GM18858 (cell line): ENCODE measurements around the gene SLC51B.
"Not testable (repeated sequence)": the region's sequence is repeated elsewhere in the genome, so short reads cannot be mapped to it uniquely, and the experiment has no call there.

Experiments used
- ATAC-seq: cut with Tn5 transposase; IDR thresholded peaks from one replicate; pipeline ENCODE4 v1.9.1; 2021; ENCODE audit not compliant: unreplicated experiment

Gene SLC51B

GRCh38 chr15:65044724-65045481 lies at the start of gene SLC51B:
TSS of gene SLC51B (plus strand) at chr15:65045387. CDS start at chr15:65050005, 4,618 bp downstream.
- ATAC-seq = no peak

DNA sequence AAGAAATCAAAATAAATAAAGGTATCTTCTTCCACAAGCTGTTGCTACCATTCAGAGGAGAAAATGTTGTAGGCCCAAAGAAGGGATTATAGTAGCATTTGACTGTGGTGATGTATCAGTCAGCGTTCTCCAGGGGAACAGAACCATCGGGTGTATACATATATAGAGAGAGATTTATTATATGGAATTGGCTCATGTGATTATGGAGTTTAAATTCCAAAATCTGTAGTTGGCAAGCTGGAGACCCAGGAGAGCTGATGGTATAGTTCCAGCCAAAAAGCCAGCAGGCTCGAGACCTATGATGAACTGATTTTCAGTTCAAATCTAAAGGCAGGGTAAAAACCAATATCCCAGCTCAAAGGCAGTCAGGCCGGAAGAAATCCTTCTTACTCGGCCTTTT lies 48.1 kb upstream of the SLC51B start:
- no peak for ATAC-seq

DNA sequence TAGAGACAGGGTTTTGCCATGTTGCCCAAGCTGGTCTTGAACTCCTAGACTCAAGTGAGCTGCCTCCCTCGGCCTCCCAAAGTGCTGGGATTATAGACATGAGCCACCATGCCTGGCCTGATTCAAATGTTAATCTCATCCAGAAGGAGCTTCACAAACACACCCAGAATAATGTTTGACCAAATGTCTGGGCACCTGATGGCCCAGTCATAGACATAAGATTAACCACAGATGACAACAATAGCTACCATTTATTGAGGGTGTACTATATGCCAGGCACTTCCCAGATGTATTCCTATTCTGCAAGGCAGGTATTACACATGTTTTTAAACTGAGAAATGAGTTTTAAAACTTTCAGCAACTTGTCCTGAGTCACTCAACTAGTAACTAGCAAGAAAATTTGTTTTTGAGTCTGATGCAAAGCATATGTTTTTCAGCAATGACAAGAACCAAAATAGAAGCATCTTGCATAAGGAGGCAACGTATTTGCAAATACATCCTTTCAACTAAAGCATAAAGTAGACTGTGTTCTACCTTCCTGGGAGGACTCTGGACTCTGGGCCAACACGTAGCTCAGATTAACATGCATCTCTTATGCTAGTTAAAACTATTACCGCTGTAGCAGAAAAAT lies 47.3 kb upstream of the SLC51B start:
- no peak for ATAC-seq

DNA sequence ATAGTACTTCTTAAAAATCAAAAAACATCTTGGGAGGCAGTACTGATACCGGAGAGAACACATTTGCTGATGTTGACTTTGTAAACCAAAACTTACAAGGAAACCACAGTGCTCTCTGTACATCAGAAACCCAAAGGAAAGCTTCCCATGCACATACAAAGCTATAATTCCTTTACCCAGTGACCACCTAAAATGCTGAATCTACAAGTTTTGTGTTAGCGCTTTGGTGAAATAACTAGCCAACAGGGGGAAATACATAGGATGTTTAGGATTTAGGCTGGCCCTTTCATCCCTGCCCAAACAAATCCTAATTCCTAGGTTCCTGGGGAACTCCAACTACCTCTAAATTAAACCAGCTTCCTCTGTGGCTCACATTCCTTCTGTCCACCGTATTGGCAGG lies 40.2 kb upstream of the SLC51B start:
- ATAC-seq = no peak

GRCh38 chr15:65006876-65007275 lies 38.3 kb upstream of the SLC51B start:
- no peak for ATAC-seq

GRCh38 chr15:65008983-65009382 lies 36.2 kb upstream of the SLC51B start:
- ATAC-seq = no peak

DNA sequence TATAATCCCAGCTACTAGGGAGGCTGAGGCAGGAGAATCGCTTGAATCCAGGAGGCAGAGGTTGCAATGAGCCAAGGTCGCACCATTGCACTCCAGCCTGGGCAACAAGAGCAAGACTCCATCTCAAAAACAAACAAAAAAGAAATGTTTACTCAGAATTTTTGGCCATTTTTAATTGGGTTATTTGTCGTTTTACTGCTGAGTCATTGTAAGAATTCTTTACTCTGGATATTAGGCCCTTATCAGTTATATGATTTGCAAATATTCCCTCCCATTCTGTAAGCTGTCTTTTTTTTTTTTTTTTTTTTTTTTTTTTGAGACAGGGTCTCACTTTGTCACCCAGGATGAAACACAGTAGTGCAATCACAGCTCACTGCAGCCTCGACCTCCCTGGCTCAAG lies 34.0 kb upstream of the SLC51B start:
- ATAC-seq = not testable (repeated sequence)

DNA sequence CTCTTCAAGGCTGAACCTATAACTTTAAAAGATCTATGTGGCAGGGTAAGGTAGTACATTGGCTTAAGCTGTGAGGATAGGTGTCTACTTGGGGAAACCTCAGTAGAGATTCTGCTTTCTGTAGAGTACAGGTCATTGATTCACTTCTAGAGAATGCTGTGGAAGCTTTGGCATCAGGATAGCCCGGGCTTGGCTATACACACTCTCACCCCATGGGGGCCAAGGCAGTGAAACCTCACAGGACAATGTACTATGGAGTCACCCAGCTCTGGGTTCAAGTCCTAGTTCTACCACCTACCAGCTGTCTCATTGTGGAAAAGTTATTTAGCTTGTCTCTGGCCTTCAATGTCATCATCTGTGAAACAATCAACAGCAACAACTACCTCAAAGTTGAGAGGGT lies 24.8 kb upstream of the SLC51B start:
- ATAC-seq = no peak

DNA sequence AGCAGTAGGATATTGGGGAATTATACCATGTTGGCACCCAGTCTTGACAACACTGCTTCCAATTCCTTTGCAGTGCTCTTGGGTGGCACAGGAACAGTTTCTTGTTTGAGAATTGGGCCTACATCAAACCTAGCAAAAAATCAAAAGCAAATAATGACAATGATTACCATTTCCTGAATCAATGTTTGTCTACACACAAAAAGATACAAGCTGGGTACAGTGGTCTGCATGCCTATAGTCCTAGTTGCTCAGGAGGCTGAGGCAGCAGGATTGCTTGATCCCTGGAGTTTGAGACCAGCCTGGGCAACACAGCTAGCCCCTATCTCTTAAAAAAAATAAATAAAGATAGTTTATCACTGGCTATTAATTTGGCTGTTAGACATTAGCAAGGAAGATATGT lies 23.7 kb upstream of the SLC51B start:
- no peak for ATAC-seq

DNA sequence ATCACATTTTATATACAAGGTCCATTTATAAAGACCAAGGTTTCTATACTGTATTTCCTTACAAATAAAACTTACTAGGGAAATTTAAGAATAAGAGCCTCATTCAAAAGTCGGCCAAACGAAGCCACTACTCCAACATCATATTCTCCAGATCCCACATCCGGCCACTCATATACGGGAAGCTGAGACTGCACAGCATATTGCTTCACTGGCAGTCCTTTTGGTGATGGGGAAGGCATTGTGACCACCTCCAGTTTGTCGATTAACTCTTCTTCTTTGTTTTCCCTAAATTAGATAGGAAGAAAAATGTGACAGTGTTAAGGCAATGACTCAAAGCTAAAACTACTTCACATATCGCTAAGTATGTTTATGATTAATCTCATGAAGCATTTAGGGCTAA lies 18.4 kb upstream of the SLC51B start:
- no peak for ATAC-seq

- ATAC-seq = no peak
Measured at GRCh38 chr15:65027593-65027992, 17.6 kb upstream of the SLC51B start.

DNA sequence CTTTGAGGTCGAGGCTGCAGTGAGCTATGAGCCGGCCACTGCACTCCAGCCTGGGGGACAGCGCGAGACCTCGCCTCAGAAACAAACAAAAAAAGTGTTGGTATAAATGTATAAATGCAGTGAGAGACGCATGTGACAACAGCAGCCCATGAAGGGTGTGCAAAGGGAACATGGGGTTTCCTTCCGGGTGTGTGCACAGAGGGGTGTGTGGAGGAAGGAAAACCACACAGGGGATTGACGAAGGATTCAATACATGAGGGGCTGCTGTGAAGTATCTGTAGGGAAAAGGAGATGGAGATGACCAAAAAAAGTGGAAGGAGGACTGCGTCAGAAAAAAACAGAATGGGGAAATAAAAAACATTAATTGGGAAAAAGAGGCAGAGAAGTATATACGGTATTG lies 16.8 kb upstream of the SLC51B start:
- ATAC-seq = no peak

- ATAC-seq = peak; percentile 49
Measured at GRCh38 chr15:65028921-65029735, 16.1 kb upstream of the SLC51B start, which contains the start of gene MTFMT. TSS of gene MTFMT (minus strand) at chr15:65029639. CDS start at chr15:65029613, 26 bp downstream.

DNA sequence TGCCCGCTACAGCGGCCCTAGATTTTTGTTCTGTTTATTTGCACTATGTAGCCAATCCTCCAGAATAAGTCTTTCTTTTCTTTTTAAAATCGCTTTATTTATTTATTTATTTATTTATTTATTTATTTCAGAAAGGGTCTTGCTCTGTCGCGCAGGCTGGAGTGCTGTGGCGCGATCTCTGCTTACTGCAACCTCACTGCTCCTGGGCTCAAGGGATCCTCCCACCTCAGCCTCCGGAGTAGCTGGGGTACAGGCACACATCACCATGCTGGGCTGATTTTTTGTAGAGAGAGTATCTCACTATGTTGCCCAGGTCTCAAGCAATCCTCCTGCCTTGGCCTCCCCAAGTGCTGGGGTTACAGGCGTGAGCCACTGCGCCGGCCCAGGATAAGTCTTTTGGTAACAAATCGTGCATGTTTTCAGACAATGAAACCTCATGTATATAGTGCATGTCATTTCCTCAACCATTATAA lies 15.4 kb upstream of the SLC51B start:
- ATAC-seq = no peak

DNA sequence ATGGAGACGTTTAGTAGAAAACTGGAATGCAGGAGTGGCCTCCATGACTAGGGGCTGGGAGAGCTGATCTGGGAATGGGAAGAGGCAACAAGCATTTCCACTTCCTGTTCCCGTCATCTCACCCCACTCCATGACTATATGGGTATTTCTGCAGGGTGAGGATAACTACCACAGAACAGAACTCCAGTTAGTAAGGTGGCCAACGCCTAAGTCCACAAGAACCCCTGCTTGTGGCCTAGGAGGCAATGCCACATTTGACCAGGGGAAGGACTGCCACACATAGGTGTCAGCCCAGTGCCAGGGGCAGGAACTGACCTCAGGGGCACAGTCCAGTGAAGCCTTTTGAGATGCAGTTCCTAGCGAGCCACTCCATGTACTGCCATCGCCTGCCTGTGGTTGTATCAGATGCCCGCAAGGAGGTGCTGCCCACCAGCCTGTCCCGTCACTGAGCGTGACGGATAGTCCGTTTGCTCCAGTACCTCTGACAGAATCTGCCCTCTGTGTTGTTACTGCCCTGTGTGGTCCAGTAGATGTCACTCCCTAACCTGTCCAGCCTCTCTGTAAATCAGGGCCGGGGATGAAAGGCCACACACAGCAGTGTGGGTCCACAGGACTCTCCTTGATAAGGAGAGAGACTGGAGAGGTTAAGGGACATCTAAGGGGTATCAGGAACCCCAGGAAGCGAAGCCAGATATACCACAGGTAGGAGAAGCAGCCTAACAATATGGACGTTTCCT lies 12.2 kb upstream of the SLC51B start:
- no peak for ATAC-seq

- ATAC-seq = no peak
Measured at GRCh38 chr15:65033659-65034269, 11.4 kb upstream of the SLC51B start.

DNA sequence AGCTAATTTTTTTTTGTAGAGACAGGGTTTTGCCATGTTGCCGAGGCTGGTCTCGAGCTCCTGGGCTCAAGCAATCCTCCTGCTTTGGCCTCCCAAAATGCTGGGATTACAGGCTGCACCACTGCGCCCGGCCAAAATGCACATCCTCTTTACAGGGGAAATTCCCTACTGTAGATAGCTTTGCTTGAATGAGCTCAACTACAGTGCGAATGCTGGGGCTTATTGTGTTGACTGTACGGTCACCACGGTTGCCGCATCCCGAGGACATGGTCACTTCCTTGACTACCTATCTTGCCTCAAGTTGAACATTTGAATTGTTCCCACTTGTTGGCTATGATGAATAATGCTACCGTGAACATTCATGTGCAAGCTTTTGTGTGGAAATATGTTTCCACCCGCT lies 10.5 kb upstream of the SLC51B start:
- no peak for ATAC-seq

GRCh38 chr15:65037309-65037708 lies 7.9 kb upstream of the SLC51B start:
- ATAC-seq = no peak

DNA sequence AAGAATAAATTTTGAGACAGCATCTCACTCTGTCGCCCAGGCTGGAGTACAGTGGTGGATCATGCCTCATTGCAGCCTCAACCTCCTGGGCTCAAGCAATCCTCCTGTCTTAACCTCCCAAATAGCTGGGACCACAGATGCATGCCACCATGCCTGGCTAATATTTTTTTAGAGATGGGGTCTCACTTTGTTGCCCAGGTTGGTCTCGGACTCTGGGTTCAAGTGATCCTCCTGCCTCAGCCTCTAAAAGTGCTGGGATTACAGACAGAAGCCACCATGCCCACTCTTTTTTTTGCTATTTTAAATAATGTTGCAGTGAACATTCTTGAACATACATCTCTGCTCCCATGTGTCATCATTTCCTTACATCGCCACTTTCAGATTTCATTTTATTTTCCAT lies 6.8 kb upstream of the SLC51B start:
- no peak for ATAC-seq

DNA sequence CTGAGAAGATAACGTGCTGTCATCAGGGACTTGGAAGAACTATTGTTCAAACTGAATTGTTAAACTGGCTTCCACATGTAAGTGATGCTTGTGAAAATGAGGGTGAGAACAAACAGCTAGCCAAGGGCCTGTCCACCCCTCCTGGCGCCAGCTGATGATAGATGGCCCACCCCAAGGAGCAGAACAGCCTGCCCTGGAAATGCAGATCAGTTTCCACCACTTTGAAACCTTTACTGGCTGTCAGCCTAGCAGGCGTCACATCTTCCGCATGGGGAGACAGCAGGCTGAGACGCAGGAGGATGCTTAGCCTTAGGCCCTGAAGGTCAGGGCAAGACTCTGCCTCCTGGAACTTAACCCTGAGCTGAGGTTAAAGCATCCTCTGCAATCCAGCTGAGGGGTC lies 6.4 kb upstream of the SLC51B start:
- ATAC-seq = no peak

GRCh38 chr15:65040461-65040860 lies 4.7 kb upstream of the SLC51B start:
- no peak for ATAC-seq
